ENCODE measurements around the gene PTPN1.

DNA sequence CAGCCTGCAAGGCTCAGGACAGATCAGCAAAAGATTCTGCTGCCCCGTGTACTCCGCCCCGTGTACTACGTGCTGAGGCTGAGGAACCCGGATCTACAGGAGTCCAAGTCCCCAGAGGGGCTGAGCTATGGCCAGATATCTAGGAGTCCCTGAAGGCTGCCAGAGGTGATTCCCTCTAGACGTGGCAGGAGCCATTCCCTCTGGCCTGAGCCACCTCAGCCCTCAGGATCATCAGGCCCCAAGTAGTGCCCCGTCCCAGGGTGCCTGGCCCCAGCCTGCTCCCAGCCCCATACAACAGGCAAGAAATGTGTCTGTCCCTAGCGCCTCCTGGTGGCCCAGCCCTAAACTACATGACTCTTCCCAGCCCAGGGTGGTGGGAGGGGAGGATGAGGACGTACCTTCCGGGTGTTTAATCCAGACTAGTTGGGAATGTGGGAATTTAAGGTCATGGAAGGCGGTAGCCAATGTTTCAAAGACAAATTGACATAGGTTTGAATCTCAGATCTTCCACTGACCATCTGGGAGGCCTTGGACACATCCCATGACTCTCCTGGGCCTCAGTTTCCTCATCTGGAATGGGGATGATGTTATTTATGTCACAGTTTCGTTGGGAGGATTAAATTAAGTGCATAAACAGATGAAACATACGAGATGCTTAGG is 49.4 kb upstream of the PTPN1 start:
- peak in 1 of 3 donors; percentile 13 for TF ChIP-seq POLR2A (IDR thresholded peaks at IDR 0.05)
- TF ChIP-seq, protein P1, sequence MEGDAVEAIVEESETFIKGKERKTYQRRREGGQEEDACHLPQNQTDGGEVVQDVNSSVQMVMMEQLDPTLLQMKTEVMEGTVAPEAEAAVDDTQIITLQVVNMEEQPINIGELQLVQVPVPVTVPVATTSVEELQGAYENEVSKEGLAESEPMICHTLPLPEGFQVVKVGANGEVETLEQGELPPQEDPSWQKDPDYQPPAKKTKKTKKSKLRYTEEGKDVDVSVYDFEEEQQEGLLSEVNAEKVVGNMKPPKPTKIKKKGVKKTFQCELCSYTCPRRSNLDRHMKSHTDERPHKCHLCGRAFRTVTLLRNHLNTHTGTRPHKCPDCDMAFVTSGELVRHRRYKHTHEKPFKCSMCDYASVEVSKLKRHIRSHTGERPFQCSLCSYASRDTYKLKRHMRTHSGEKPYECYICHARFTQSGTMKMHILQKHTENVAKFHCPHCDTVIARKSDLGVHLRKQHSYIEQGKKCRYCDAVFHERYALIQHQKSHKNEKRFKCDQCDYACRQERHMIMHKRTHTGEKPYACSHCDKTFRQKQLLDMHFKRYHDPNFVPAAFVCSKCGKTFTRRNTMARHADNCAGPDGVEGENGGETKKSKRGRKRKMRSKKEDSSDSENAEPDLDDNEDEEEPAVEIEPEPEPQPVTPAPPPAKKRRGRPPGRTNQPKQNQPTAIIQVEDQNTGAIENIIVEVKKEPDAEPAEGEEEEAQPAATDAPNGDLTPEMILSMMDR (IDR thresholded peaks at IDR 0.05 in 8 of 11, conservative IDR thresholded peaks at IDR 0.05 in 3 of 11) = peak; percentile 85 to 98 (median 94)
